ENCODE data around the gene MFAP3.

MFAP3 gene

DNA sequence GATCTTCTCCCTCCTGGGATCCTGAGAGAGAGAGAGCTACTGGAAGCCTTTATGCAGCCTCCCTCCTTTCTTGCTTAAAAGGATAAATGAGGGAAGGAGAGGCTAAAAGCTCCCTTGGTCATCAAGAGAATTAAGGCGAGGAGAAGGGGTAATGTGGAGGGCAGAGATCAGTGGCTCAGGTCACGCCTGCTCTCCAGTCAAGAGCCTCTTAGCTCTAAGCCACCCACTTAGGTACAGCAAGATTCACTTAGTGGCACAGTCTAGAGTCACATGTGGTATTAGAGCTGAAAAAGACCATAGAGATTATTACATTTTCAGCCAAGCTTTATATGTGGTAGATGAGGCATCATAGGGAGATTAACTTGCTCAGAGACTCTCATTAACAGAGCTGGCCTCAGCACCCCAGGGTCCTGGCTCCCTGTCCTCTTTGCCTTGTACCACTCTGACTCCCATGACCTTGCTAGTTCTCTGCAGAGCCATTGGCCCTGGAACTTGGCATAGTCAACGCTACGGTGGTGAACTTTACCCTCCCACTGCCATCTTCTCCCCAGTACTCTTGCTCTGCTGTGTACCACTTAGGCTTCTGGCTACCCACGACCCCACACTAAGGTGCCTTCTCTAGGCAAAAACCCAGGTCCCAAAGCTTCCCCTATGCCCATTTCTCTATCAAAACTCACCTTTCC, 37.6 kb downstream of the MFAP3 start:
- TF ChIP-seq, protein P1, sequence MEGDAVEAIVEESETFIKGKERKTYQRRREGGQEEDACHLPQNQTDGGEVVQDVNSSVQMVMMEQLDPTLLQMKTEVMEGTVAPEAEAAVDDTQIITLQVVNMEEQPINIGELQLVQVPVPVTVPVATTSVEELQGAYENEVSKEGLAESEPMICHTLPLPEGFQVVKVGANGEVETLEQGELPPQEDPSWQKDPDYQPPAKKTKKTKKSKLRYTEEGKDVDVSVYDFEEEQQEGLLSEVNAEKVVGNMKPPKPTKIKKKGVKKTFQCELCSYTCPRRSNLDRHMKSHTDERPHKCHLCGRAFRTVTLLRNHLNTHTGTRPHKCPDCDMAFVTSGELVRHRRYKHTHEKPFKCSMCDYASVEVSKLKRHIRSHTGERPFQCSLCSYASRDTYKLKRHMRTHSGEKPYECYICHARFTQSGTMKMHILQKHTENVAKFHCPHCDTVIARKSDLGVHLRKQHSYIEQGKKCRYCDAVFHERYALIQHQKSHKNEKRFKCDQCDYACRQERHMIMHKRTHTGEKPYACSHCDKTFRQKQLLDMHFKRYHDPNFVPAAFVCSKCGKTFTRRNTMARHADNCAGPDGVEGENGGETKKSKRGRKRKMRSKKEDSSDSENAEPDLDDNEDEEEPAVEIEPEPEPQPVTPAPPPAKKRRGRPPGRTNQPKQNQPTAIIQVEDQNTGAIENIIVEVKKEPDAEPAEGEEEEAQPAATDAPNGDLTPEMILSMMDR (IDR thresholded peaks at IDR 0.05): no peak
- DNase-seq (ENCODE audit: low spot score): no peak
- no peak overlapping the region for H3K27ac ChIP-seq
- H3K4me3 ChIP-seq: no peak overlapping the region

DNA sequence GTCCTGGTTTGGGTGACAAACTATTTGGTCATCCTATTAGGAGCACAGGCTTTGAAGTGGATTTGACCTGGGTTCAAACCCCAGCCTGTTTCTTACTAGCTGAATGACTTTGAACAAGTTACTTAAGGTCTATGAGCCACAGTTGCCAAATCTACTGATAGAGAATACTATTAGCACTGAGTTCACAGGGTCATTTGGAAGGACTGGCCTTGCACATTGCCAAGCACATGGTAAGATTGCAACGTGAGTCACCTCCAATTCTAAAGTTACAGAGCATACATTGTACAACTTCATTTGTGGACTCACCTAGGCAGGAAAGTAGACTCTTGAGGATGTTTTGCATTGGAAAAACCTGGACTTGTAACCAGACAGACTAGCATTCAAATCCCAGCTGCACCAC, 38.9 kb downstream of the MFAP3 start:
- Histone ChIP-seq H3K27ac (no peak overlapping the region), H3K4me3 (no peak overlapping the region)

DNA sequence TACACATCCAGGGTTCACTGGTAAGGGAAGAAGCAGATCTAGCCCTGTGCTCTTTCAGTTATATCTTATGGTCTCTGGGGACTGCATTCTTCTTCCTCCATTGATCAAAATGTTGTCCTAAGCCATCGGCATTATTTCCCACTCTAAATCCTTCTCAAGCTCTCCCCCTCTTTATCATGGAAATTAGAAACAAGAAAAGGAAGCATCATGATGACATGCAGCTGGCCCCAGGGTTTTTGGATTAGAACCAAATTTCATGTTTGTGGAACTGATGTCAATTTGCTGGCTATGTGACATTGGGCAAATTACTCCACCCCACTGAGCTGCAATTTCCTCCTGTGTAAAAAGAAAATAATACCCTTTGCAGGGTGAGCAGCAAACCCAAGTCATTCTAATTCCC, 39.5 kb downstream of the MFAP3 start:
- TF ChIP-seq, protein P1 (IDR thresholded peaks at IDR 0.05): no peak
- no peak for DNase-seq (ENCODE audit: low spot score)
- no peak overlapping the region for H3K4me3 ChIP-seq
- no peak overlapping the region for H3K27ac ChIP-seq

More for the DNA sequence above, 38.9 kb downstream of the MFAP3 start:
- DNase-seq (ENCODE audit: low spot score): no peak
- TF ChIP-seq, protein P1 (IDR thresholded peaks at IDR 0.05): no peak

DNA sequence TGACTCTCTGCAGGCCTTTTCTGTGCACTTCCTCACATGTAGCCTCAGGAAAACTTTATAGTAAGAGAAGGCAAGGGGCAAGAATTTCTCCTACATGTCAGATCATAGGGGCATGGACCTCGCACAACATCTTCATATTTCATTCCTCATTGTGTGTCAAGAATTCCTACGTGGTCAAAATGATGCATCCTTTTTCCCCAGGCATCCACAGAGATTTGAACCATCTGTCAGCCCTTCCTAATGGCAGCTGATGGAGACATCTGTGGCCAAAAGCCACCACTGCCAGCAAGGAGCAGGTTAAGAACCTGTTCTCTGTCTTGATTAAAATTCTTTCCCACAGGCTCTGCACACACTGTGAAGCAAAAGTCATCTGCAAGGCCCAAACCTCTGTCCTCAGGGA, 42.5 kb downstream of the MFAP3 start:
- TF ChIP-seq, protein P1 (IDR thresholded peaks at IDR 0.05): no peak
- H3K27ac ChIP-seq: no peak overlapping the region
- no peak overlapping the region for H3K4me3 ChIP-seq
- DNase-seq (ENCODE audit: low spot score): no peak

DNA sequence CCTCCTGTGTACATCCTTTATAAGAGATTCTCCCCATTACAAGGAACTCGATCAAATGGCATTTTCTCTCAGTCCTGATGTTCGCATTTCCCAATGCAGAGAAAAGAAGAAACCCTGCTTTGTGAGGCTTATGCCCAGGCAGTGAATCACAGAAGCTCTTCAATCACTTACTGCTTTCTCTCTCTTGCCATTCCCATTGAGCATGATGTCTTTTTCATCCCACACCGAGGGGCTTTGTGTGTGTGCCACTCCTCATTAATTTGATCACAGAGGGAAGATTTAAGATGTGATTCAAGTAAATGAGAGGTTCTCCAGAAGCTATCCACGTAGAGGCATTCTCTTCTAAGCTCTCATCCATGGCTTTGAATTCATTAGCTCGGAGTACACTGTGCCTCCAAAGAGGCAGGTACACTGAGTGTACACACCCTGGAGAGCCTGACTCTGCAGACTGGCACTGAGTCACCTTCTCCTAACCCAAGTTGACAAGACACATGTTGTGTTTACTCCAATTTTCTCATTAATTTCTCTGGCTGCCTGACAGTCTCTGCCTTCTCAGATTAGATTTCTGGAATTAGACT, 45.4 kb downstream of the MFAP3 start:
- no peak overlapping the region for H3K27ac ChIP-seq
- H3K4me3 ChIP-seq: no peak overlapping the region
- TF ChIP-seq, protein P1 (IDR thresholded peaks at IDR 0.05): no peak
- DNase-seq (ENCODE audit: low spot score): no peak

DNA sequence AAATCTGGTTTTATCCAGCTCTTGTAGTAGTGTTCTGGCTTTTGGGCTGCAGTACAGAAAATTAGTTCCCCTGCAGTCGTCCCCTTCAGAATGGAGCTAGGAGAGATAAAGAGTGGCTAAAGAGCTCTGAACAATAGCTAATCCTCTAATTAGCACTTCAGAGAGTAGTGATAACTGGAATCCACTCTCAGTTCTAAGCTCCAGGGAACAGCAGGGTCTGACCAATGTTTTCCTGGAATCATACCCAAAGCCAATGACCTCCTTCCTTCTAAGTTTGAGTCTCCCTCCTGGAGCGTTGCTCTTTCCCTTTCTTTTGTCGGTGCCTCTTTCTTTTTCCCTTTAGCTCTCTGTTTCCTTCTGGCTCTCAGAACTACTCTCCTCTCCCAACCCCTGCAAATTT, 47.4 kb downstream of the MFAP3 start:
- Histone ChIP-seq H3K4me3 (no peak overlapping the region), H3K27ac (no peak overlapping the region)
- TF ChIP-seq, protein P1 (IDR thresholded peaks at IDR 0.05): no peak
- no peak for DNase-seq (ENCODE audit: low spot score)

DNA sequence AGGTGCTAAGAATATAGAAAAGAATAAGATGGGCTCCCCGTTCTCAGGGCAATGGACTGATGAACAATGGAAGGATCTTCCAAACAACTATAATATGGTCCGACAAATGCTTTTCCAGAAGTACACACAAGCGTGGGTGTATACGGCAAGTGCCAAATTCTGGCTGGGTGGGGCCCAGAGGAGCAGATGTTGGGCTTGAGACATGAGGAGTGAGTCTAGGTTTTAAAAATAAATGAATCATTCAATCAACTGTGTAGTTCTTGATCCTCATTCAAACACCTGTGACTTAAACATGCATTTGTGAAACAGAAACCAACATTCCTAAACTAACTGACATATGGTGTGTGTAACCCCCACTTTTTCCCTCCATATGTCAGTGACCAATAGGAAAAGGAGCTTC, 47.9 kb downstream of the MFAP3 start:
- no peak overlapping the region for H3K27ac ChIP-seq
- no peak for DNase-seq (ENCODE audit: low spot score)
- TF ChIP-seq, protein P1 (IDR thresholded peaks at IDR 0.05): no peak
- no peak overlapping the region for H3K4me3 ChIP-seq
